Heart right ventricle (tissue), 16 donors: Measurements from ENCODE around the gene MXD3. TPM values are rescaled to one million over a fixed set of nuclear protein-coding genes. Genes with fewer than 3 reads are reported as not detected.

Source experiments
- ATAC-seq, 8 donors: fragments of 200-7000 bp; cut with Tn5 transposase; one replicate each; pipeline ENCODE4 v1.9.1; 2020; ENCODE audit warnings: mild to moderate bottlenecking in 8 of 8, moderate library complexity in 8 of 8, moderate number of reproducible peaks in 1 of 8
- DNase-seq, 2 donors: peaks; one replicate each; pipeline ENCODE4 v3.0.0-alpha.2; 2020
- H3K27ac ChIP-seq, 10 donors: fragments of 200-600 bp; sonication (generic) in 2 of 10; one replicate each; pipeline versions ENCODE4 v1.5.0 to v1.8.0; 2020 to 2022; ENCODE audit warnings: mild to moderate bottlenecking in 3 of 10
- H3K27me3 ChIP-seq, 7 donors: fragments of 200-600 bp; one replicate each; pipeline ENCODE4 v1.8.0; 2021 to 2022; ENCODE audit warnings: mild to moderate bottlenecking in 2 of 7
- H3K36me3 ChIP-seq, 9 donors: fragments of 200-600 bp; sonication (generic) in 1 of 9; one replicate each; pipeline versions ENCODE4 v1.5.0 to v1.8.0; 2020 to 2022; ENCODE audit warnings: mild to moderate bottlenecking in 2 of 9
- H3K4me1 ChIP-seq, 9 donors: fragments of 200-600 bp; sonication (generic) in 1 of 9; one replicate each; pipeline versions ENCODE4 v1.5.0 to v1.8.0; 2020 to 2022; ENCODE audit warnings: mild to moderate bottlenecking in 4 of 9
- H3K4me3 ChIP-seq, 10 donors: fragments of 200-600 bp; sonication (generic) in 2 of 10; one replicate each; pipeline versions ENCODE4 v1.5.0 to v1.8.0; 2020 to 2022; ENCODE audit warnings: mild to moderate bottlenecking in 7 of 10, moderate library complexity in 2 of 10
- H3K9me3 ChIP-seq, 11 donors: fragments of 200-600 bp in 10 of 11; sonication (generic) in 2 of 11; one replicate each; pipeline versions ENCODE4 v1.5.0 to v1.8.0; 2013 to 2022; ENCODE audit warnings: mild to moderate bottlenecking in 2 of 11, control low read depth in 1 of 11, moderate library complexity in 1 of 11
- CTCF ChIP-seq, 9 donors: fragments of 200-600 bp; sonication (generic) in 2 of 9; IDR thresholded peaks; one replicate each; pipeline versions ENCODE4 v1.5.0 to v1.8.0; 2021 to 2022; ENCODE audit warnings: antibody characterized with exemption in 9 of 9, mild to moderate bottlenecking in 5 of 9, moderate library complexity in 1 of 9
- WGBS, 2 donors: extraction: QIAGEN DNeasy Blood & Tissue Kit; methylation state at CpG; one replicate each; pipeline ENCODE4 v1.1.7; 2013; ENCODE audit warnings: inconsistent platforms in 1 of 2; 5-methylcytosine and 5-hydroxymethylcytosine counted together
- intact Hi-C, 10 donors: fragments of 100-400 bp; cut with DNase I; formaldehyde crosslinking; loops; one replicate each; pipeline versions ENCODE4 v1.11.1 to v1.14.2; 2022
- polyA plus RNA-seq, 2 donors: library from polyadenylated mRNA; stranded (reverse); fragments of 200-250 nt; gene quantifications; one replicate each; pipeline ENCODE4 v1.2.3, GENCODE V29; 2013
- total RNA-seq, 10 donors: library from RNA; stranded (reverse); fragmentation: NEBNext Ultra II Directional in 3 of 10; extraction: Animal tissue kit (Norgen Biotek cat#: 25700) in 3 of 10; gene quantifications; one replicate each; pipeline versions ENCODE4 v1.2.1 to v1.2.4, GENCODE V29; 2021 to 2023
- donor health status: Arrhythmogenic right ventricular cardiomyopathy.
- donor health status: ischemic (EF 13 %, LVEDD 7.1; RV severe dilation, severe dysfunction).
- donor health status: healthy with polysubstance abuse.
- donor health status: DM: no; HTN: yes; CAD: no.
- donor health status: DM: no; HTN: no; CAD: no.
- donor health status: ischemic (EF 25% LVEDD 6.9; RV normal size, moderate dysfunction).
- donor health status: ischemic (EF 25% LVEDD 5.7; RV mildly dilated, moderate dysfunction).
- donor health status: healthy.
- donor health status: DM: yes; HTN: yes; CAD: no.
- donor health status: Ischemic cardiomyopathy.
- donor health status: ischemic (EF 35%, LVEDD 5.7; RV mildly dilated, moderate dysfunction).
- donor health status: nonischemic (EF 11% LVEDD 7.7; RV severe dilation, severe dysfunction).
- donor health status: DM: yes; HTN: yes; CAD: no.
- donor health status: PGD.
- donor health status: ischemic (EF 29% LVEDD 5.4; RV normal size, mild dysfunction).
- donor health status: nonischemic (EF 23%, LVEDD 6.1; RV moderate dilation, normal function).

The MXD3 gene
- total and polyA plus RNA-seq, 12 donors, result 1.2 to 7.1 (median 2.6) TPM

- no peak for ATAC-seq
- WGBS, 2 donors, result 13 to 27% methylated on average over 1 of the region's 1 CpG
- intact Hi-C loops, result no loop called here
- H3K9me3 ChIP-seq, result peaks cover 0 to 5% (median 0%) of the 10 kb centered on the region in 11 donors
- TF ChIP-seq CTCF (IDR thresholded peaks at IDR 0.05), result no peak
- H3K36me3 ChIP-seq, result no peaks in the 10 kb centered on the region
- DNase-seq, result no peak
- H3K4me3 ChIP-seq, result no peak overlapping the region
- H3K4me1 ChIP-seq, result peaks cover 0 to 72% (median 20%) of the 10 kb centered on the region in 9 donors
- H3K27me3 ChIP-seq, result no peaks in the 10 kb centered on the region
- no peak overlapping the region for H3K27ac ChIP-seq
These were observed 44.1 kb upstream of the MXD3 start for GRCh38 chr5:177355868-177356168.

- DNase-seq (no peak), ATAC-seq (no peak)
- no peak for TF ChIP-seq CTCF (IDR thresholded peaks at IDR 0.05)
- WGBS, 2 donors, result 80 to 83% methylated on average over 1 of the region's 1 CpG
- no peaks in the 10 kb centered on the region for H3K27me3 ChIP-seq
- H3K36me3 ChIP-seq, result no peaks in the 10 kb centered on the region
- H3K9me3 ChIP-seq, result peaks cover 0 to 5% (median 0%) of the 10 kb centered on the region in 11 donors
- peaks cover 3 to 73% (median 25%) of the 10 kb centered on the region in 9 donors for H3K4me1 ChIP-seq
- intact Hi-C loops, result no loop called here
- no peak overlapping the region for H3K4me3 ChIP-seq
- no peak overlapping the region for H3K27ac ChIP-seq
These were observed 43.6 kb upstream of the MXD3 start for GRCh38 chr5:177355162-177355867.

GRCh38 chr5:177354711-177355110 is 43.0 kb upstream of the MXD3 start:
- Histone ChIP-seq H3K27ac (no peak overlapping the region), H3K27me3 (no peaks in the 10 kb centered on the region), H3K4me3 (no peak overlapping the region), H3K4me1 (peaks cover 7 to 76% (median 31%) of the 10 kb centered on the region in 9 donors), H3K36me3 (peaks cover 0 to 5% (median 3%) of the 10 kb centered on the region in 9 donors), H3K9me3 (peaks cover 0 to 5% (median 0%) of the 10 kb centered on the region in 11 donors)
- DNase-seq, result no peak
- intact Hi-C loops, result loop anchor here in 2 of 10 donors (5.0 kb wide), 2 partner anchors 37 to 222 kb away; partner anchors contain the start of gene NSD1 (in 1 of the 2)
- no peak for TF ChIP-seq CTCF (IDR thresholded peaks at IDR 0.05)
- WGBS, 2 donors, result 65 to 66% methylated on average over 3 of the region's 3 CpGs
- ATAC-seq, result no peak

GRCh38 chr5:177354256-177354655 is 42.6 kb upstream of the MXD3 start:
- peaks cover 7 to 76% (median 33%) of the 10 kb centered on the region in 9 donors for H3K4me1 ChIP-seq
- H3K9me3 ChIP-seq, result peaks cover 0 to 5% (median 0%) of the 10 kb centered on the region in 11 donors
- DNase-seq (no peak), ATAC-seq (no peak)
- no peak overlapping the region for H3K4me3 ChIP-seq
- H3K27ac ChIP-seq, result no peak overlapping the region
- TF ChIP-seq CTCF (IDR thresholded peaks at IDR 0.05), result no peak
- peaks cover 0 to 10% (median 5%) of the 10 kb centered on the region in 9 donors for H3K36me3 ChIP-seq
- intact Hi-C loops, result loop anchor here in 2 of 10 donors (5.0 kb wide), 2 partner anchors 37 to 222 kb away; partner anchors contain the start of gene NSD1 (in 1 of the 2)
- 90 to 94% methylated on average over 3 of the region's 3 CpGs for WGBS, 2 donors
- no peaks in the 10 kb centered on the region for H3K27me3 ChIP-seq
